Measurements from ENCODE around the gene FZD10. TPM values are rescaled to one million over a fixed set of nuclear protein-coding genes. Genes with fewer than 3 reads are reported as not detected.
A peak's percentile ranks its signal among the peaks of the same experiment; 100 is the strongest.

The FZD10 gene
- total RNA-seq, 6 experiments from 2014 or later = not detected

DNA sequence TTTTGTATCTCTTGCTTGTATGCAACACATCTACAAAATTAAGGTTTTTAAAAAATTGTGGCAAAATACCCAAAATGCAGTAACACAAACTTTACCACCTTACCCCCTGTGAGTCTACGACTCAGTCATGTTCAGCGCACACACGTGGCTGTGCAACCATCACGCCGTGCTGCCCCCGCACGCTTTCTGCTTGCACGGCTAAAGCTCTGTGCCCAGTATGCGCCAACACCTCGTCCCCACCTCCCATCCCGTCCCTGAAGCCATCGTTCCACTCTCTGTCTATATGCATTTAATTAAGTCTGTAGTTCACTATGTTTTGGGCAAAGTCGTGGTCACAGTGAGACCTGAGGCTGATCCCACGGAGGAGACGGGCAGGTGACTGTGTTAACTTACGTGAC is 36.4 kb downstream of the FZD10 start:
- no peak for DNase-seq
- H3K4me3 ChIP-seq = no peak overlapping the region
- H3K9me3 ChIP-seq = no peaks in the 10 kb centered on the region
- intact Hi-C loops (cut with DNase I) = no loop called here
- ATAC-seq = no peak
- TF ChIP-seq, protein P1, sequence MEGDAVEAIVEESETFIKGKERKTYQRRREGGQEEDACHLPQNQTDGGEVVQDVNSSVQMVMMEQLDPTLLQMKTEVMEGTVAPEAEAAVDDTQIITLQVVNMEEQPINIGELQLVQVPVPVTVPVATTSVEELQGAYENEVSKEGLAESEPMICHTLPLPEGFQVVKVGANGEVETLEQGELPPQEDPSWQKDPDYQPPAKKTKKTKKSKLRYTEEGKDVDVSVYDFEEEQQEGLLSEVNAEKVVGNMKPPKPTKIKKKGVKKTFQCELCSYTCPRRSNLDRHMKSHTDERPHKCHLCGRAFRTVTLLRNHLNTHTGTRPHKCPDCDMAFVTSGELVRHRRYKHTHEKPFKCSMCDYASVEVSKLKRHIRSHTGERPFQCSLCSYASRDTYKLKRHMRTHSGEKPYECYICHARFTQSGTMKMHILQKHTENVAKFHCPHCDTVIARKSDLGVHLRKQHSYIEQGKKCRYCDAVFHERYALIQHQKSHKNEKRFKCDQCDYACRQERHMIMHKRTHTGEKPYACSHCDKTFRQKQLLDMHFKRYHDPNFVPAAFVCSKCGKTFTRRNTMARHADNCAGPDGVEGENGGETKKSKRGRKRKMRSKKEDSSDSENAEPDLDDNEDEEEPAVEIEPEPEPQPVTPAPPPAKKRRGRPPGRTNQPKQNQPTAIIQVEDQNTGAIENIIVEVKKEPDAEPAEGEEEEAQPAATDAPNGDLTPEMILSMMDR (IDR thresholded peaks at IDR 0.05) = no peak
- TF ChIP-seq POLR2A (IDR thresholded peaks at IDR 0.05) = no peak
- no peaks in the 10 kb centered on the region for H3K4me1 ChIP-seq
- H3K27me3 ChIP-seq = no peaks in the 10 kb centered on the region
- no peaks in the 10 kb centered on the region for H3K36me3 ChIP-seq
- WGBS (ENCODE audit: insufficient coverage, low coverage, low lambda C conversion rate, missing lambda C conversion rate) = 63% methylated on average over 16 of the region's 16 CpGs
- no peak overlapping the region for H3K27ac ChIP-seq

DNA sequence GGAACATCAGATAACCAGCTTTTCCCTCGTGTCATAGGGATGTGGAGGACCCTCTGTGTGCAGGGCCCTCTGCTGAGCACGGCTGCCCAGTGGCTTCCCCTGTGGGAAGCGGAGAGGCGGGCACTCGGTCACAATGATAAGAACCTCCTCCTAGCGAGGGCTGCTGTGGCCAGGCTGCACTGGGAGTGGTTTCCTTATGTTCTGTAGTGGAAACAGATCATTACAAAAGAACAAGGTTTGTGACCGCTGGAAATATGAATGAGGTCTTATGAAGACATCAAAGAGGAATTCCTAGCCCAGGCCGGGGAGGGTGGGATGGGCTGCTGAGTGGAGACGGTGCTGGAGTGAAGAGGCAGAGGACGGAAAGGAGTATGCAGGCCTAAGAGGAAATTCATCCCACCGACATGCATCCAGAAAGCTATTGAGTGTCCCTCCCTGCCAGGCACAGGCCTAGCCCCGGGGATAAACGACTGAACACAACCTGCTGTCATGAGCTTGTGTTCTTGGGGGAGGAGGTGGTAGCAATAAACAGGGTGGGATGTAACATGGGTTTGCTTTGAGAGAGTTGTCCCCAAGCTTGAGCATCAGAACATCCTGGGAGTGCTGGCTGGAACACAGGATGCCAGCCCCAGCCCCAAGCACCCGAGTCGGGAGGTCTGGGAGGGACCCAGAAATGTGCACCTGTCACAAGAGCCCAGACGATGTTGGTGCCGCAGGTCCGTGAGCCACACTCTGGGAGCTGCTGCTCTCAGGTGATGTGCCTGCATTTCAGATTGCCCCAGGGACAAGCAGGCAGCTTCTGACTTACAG is 37.5 kb downstream of the FZD10 start:
- 38% methylated on average over 13 of the region's 18 CpGs for WGBS (ENCODE audit: insufficient coverage, low coverage, low lambda C conversion rate, missing lambda C conversion rate)
- no peaks in the 10 kb centered on the region for H3K9me3 ChIP-seq
- no peaks in the 10 kb centered on the region for H3K36me3 ChIP-seq
- H3K27me3 ChIP-seq = no peaks in the 10 kb centered on the region
- intact Hi-C loops (cut with DNase I) = no loop called here
- DNase-seq = peak in 1 of 3 donors; percentile 13
- TF ChIP-seq POLR2A (IDR thresholded peaks at IDR 0.05) = no peak
- TF ChIP-seq, protein P1 (IDR thresholded peaks at IDR 0.05) = no peak
- no peak overlapping the region for H3K4me3 ChIP-seq
- H3K27ac ChIP-seq = no peak overlapping the region
- no peaks in the 10 kb centered on the region for H3K4me1 ChIP-seq
- ATAC-seq = no peak

DNA sequence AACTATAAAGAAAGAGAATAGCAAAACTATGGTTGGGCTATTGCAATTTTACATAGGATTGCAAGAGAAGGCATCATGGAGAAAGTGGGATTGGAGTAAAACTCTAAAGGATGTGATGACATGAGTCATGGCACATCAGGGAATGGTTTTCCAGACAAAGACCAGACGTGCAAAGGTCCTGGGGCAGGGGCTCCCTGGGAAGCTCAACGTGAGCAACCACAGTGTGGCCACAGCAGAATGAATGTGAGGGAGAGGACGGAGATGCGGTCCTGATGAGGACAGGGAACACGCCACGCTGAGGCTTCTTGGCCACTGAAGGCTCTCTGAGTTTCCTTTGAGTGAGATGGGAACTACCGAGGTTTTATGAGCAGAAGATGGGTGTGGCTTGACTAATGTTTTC is 38.2 kb downstream of the FZD10 start:
- no peak for DNase-seq
- no peak for ATAC-seq
- H3K36me3 ChIP-seq = no peaks in the 10 kb centered on the region

DNA sequence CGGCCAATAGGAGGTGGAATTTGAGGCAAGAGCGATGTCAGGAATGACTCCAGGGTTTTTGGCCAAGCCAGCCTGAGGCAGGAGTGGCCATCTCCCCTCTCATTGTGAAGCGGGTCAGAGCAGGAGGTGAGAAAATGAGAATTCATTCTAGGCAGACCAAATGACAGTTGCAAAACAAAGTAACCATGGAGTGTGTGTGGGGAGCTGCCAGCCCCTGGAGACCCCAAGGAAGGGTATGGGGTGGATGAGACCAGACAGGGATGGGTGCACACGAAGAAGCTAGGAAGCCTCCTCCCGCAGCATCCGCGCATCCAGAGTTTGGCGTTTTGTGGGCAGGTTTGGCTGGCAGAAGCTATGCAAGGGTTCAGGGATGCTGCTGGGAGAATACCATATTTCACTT is 38.8 kb downstream of the FZD10 start:
- Histone ChIP-seq H3K4me1 (no peaks in the 10 kb centered on the region), H3K27me3 (no peaks in the 10 kb centered on the region), H3K9me3 (no peaks in the 10 kb centered on the region), H3K4me3 (no peak overlapping the region), H3K36me3 (no peaks in the 10 kb centered on the region), H3K27ac (no peak overlapping the region)
- DNase-seq = no peak
- no peak for ATAC-seq
- WGBS (ENCODE audit: insufficient coverage, low coverage, low lambda C conversion rate, missing lambda C conversion rate) = 86% methylated on average over 7 of the region's 8 CpGs
- intact Hi-C loops (cut with DNase I) = no loop called here
- TF ChIP-seq, protein P1 (IDR thresholded peaks at IDR 0.05) = no peak
- TF ChIP-seq POLR2A (IDR thresholded peaks at IDR 0.05) = no peak

More for the DNA sequence above, 38.2 kb downstream of the FZD10 start:
- no peaks in the 10 kb centered on the region for H3K27me3 ChIP-seq
- 56% methylated on average over 7 of the region's 7 CpGs for WGBS (ENCODE audit: insufficient coverage, low coverage, low lambda C conversion rate, missing lambda C conversion rate)
- H3K4me3 ChIP-seq = no peak overlapping the region
- TF ChIP-seq, protein P1 (IDR thresholded peaks at IDR 0.05) = no peak
- no peak for TF ChIP-seq POLR2A (IDR thresholded peaks at IDR 0.05)
- no peak overlapping the region for H3K27ac ChIP-seq
- no peaks in the 10 kb centered on the region for H3K4me1 ChIP-seq
- no peaks in the 10 kb centered on the region for H3K9me3 ChIP-seq
- intact Hi-C loops (cut with DNase I) = no loop called here

Measured in right lobe of liver (tissue), 6 donors.